HEK293T (cell line): Measurements from ENCODE around the gene GJD3.
"Not testable (repeated sequence)": the region's sequence is repeated elsewhere in the genome, so short reads cannot be mapped to it uniquely, and the experiment has no call there.

Experiments used
- CTCF ChIA-PET: fragments of 350-600 bp; formaldehyde crosslinking; extraction: SDS; loops from one replicate; lab custom pipeline; 2021; ENCODE audit warnings: antibody characterized with exemption, inconsistent platforms; lab: Yijun Ruan, JAX
- POLR2A ChIA-PET: fragments of 350-600 bp; formaldehyde crosslinking; extraction: SDS; loops from one replicate; lab custom pipeline; 2020; ENCODE audit warnings: antibody characterized with exemption, inconsistent platforms; lab: Yijun Ruan, JAX
- DNase-seq: peaks from one replicate; pipeline ENCODE4 v3.0.0; 2012; ENCODE audit warnings: mixed read lengths; ENCODE audit errors: extremely low spot score
- ARNT ChIP-seq: fragments of 450-650 bp; IDR thresholded peaks from 2 replicates; pipeline ENCODE4 v1.6.1; 2017; ENCODE audit warnings: mild to moderate bottlenecking
- BHLHE40 ChIP-seq: fragments of 450-650 bp; IDR thresholded peaks from 2 replicates; pipeline ENCODE4 v1.6.1; 2016; ENCODE audit warnings: mild to moderate bottlenecking, moderate library complexity, borderline replicate concordance
- CTBP1 ChIP-seq: fragments of 450-650 bp; IDR thresholded peaks from 2 replicates; pipeline ENCODE4 v1.6.1; 2016; ENCODE audit warnings: borderline replicate concordance
- ELF4 ChIP-seq: fragments of 450-650 bp; IDR thresholded peaks from 2 replicates; pipeline ENCODE4 v1.6.1; 2017; ENCODE audit warnings: antibody characterized with exemption
- FOXA1 ChIP-seq: fragments of 450-650 bp; IDR thresholded peaks from 2 replicates; pipeline ENCODE4 v1.6.1; 2016; ENCODE audit warnings: mild to moderate bottlenecking
- FOXK2 ChIP-seq: fragments of 450-650 bp; IDR thresholded peaks from 2 replicates; pipeline ENCODE4 v1.6.1; 2016; ENCODE audit warnings: mild to moderate bottlenecking
- FOXM1 ChIP-seq: fragments of 450-650 bp; IDR thresholded peaks from 2 replicates; pipeline ENCODE4 v1.6.1; 2017; ENCODE audit warnings: mild to moderate bottlenecking, borderline replicate concordance
- HDGF ChIP-seq: fragments of 450-650 bp; IDR thresholded peaks from 2 replicates; pipeline ENCODE4 v1.6.1; 2017; ENCODE audit warnings: antibody characterized with exemption, borderline replicate concordance
- L3MBTL2 ChIP-seq: fragments of 450-650 bp; conservative IDR thresholded peaks from 2 replicates; pipeline ENCODE4 v1.6.1; 2016; ENCODE audit warnings: mild to moderate bottlenecking
- LEF1 ChIP-seq: fragments of 450-650 bp; IDR thresholded peaks from 2 replicates; pipeline ENCODE4 v1.6.1; 2017; ENCODE audit warnings: mild to moderate bottlenecking, borderline replicate concordance
- NFRKB ChIP-seq: fragments of 450-650 bp; IDR thresholded peaks from 2 replicates; pipeline ENCODE4 v1.6.1; 2016; ENCODE audit warnings: mild to moderate bottlenecking, moderate library complexity
- SP1 ChIP-seq: fragments of 450-650 bp; IDR thresholded peaks from 2 replicates; pipeline ENCODE4 v1.6.1; 2017
- SUZ12 ChIP-seq: fragments of 450-650 bp; IDR thresholded peaks from 2 replicates; pipeline ENCODE4 v1.6.1; 2016; ENCODE audit warnings: mild to moderate bottlenecking
- TARDBP ChIP-seq: fragments of 450-650 bp; IDR thresholded peaks from 2 replicates; pipeline ENCODE4 v1.6.1; 2016
- ZNF384 ChIP-seq: fragments of 450-650 bp; IDR thresholded peaks from 2 replicates; pipeline ENCODE4 v1.6.1; 2016
- TF ChIP-seq, protein P1 (sequence below): fragments of 450-650 bp; IDR thresholded peaks from 2 replicates; pipeline ENCODE4 v1.6.1; 2016

GJD3 gene

GRCh38 chr17:40364121-40364861 is at the start of gene GJD3:
TSS of gene GJD3 (minus strand) at chr17:40364737. CDS start at chr17:40363815, 922 bp downstream.
- no peak for TF ChIP-seq ZNF384
- no peak for TF ChIP-seq FOXA1
- no peak for TF ChIP-seq ARNT
- no peak for TF ChIP-seq HDGF
- TF ChIP-seq TARDBP, result no peak
- no peak for TF ChIP-seq CTBP1
- no peak for TF ChIP-seq BHLHE40
- no peak for TF ChIP-seq FOXK2
- TF ChIP-seq, protein P1, sequence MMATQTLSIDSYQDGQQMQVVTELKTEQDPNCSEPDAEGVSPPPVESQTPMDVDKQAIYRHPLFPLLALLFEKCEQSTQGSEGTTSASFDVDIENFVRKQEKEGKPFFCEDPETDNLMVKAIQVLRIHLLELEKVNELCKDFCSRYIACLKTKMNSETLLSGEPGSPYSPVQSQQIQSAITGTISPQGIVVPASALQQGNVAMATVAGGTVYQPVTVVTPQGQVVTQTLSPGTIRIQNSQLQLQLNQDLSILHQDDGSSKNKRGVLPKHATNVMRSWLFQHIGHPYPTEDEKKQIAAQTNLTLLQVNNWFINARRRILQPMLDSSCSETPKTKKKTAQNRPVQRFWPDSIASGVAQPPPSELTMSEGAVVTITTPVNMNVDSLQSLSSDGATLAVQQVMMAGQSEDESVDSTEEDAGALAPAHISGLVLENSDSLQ, result no peak
- TF ChIP-seq NFRKB, result no peak
- peak; percentile 1 for DNase-seq
- POLR2A ChIA-PET, result interaction anchor here (0.5 to 2.5 kb wide), 4 partner anchors 17 to 199 kb away, joined by 3 to 10 read pairs (median 3); partner anchors contain the start of gene TOP2A
- CTCF ChIA-PET, result interaction anchor here (0.9 to 2.5 kb wide), 3 partner anchors 57 to 169 kb away, joined by 3 to 8 read pairs (median 5); no protein-coding TSS in a partner anchor

DNA sequence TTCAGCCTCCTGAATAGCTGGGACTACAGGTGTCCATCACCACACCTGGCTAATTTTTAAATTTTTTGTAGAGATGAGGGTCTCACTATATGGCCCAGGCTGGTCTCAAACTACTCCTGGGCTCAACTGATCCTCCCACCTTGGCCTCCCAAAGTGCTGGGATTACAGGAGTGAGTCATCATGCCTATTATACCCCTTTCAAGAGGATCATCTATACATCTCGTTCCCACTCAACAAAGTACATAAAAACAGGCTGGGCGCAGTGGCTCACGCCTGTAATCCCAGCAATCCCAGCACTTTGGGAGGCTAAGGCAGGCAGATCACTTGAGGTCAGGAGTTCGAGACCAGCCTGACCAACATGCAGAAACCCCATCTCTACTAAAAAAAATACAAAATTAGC is 49.8 kb upstream of the GJD3 start:
- DNase-seq, result not testable (repeated sequence)
- CTCF ChIA-PET, result interaction anchor here (0.7 kb wide), 1 partner anchor 11 kb away, joined by 3 read pairs; no protein-coding TSS in a partner anchor
- POLR2A ChIA-PET, result interaction anchor here (0.8 to 1.5 kb wide), 2 partner anchors 28 to 52 kb away, joined by 3 to 4 read pairs; no protein-coding TSS in a partner anchor

GRCh38 chr17:40412880-40413279 is 48.3 kb upstream of the GJD3 start:
- DNase-seq, result no peak
- TF ChIP-seq FOXM1 (no peak), SP1 (no peak), SUZ12 (no peak), LEF1 (no peak), ZNF384 (no peak), NFRKB (no peak), BHLHE40 (no peak), FOXK2 (no peak), ELF4 (no peak), CTBP1 (no peak), TARDBP (no peak), L3MBTL2 (no peak), HDGF (no peak), FOXA1 (no peak), ARNT (no peak)
- TF ChIP-seq, protein P1, result no peak
- POLR2A ChIA-PET, result interaction anchor here (1.5 kb wide), 1 partner anchor 50 kb away, joined by 4 read pairs; no protein-coding TSS in a partner anchor
- CTCF ChIA-PET, result interaction anchor here (1.0 kb wide), 1 partner anchor 141 kb away, joined by 3 read pairs; no protein-coding TSS in a partner anchor

GRCh38 chr17:40411821-40412220 is 47.3 kb upstream of the GJD3 start:
- ChIA-PET CTCF (interaction anchor here (1.0 kb wide), 1 partner anchor 143 kb away, joined by 3 read pairs; no protein-coding TSS in a partner anchor), POLR2A (interaction anchor here (0.6 kb wide), 1 partner anchor 192 kb away, joined by 3 read pairs; no protein-coding TSS in a partner anchor)
- TF ChIP-seq FOXM1 (no peak), FOXA1 (no peak), L3MBTL2 (no peak), ARNT (no peak), ZNF384 (no peak), ELF4 (no peak), HDGF (no peak), NFRKB (no peak), SP1 (no peak), SUZ12 (no peak), FOXK2 (no peak), BHLHE40 (no peak), TARDBP (no peak), LEF1 (no peak), CTBP1 (no peak)
- TF ChIP-seq, protein P1, result no peak
- no peak for DNase-seq

- no peak for DNase-seq
- ChIA-PET CTCF (interaction anchor here (0.5 kb wide), 1 partner anchor 216 kb away, joined by 3 read pairs; no protein-coding TSS in a partner anchor), POLR2A (interaction anchor here (4.0 kb wide), 1 partner anchor 8 kb away, joined by 30 read pairs; the partner anchor contains the start of gene TOP2A)
- TF ChIP-seq TARDBP (no peak), HDGF (no peak), L3MBTL2 (no peak), BHLHE40 (no peak), SUZ12 (no peak), ELF4 (no peak), ARNT (no peak), FOXA1 (no peak), ZNF384 (no peak)
These were observed 45.5 kb upstream of the GJD3 start for GRCh38 chr17:40410082-40410481.

GRCh38 chr17:40409540-40409939 is 45.0 kb upstream of the GJD3 start:
- ChIA-PET CTCF (interaction anchor here (2.6 kb wide), 1 partner anchor 11 kb away, joined by 5 read pairs; no protein-coding TSS in a partner anchor), POLR2A (interaction anchor here (0.6 to 4.0 kb wide), 2 partner anchors 8 to 23 kb away, joined by 4 to 30 read pairs; partner anchors contain the start of gene TOP2A)
- not testable (repeated sequence) for DNase-seq
